Nephron (organoid): Measurements from ENCODE around the gene GRM1.

Experiments
- H3K27ac Mint-ChIP-seq, 3 experiments: 2 replicates each; pipeline ENCODE4 v1.8.0; 2020; ENCODE audit warnings: mixed read lengths in 3 of 3, mild to moderate bottlenecking in 2 of 3, moderate library complexity in 1 of 3
- H3K27me3 Mint-ChIP-seq: 2 replicates; pipeline ENCODE4 v1.8.0; 2021; ENCODE audit warnings: low read depth, mild to moderate bottlenecking, moderate library complexity, mixed read lengths
- H3K36me3 Mint-ChIP-seq: 2 replicates; pipeline ENCODE4 v1.8.0; 2020; ENCODE audit warnings: low read depth, mixed read lengths
- H3K4me1 Mint-ChIP-seq: 2 replicates; pipeline ENCODE4 v1.8.0; 2020; ENCODE audit warnings: mixed read lengths
- H3K4me3 Mint-ChIP-seq, 3 experiments: 2 replicates each; pipeline ENCODE4 v1.8.0; 2020; ENCODE audit warnings: mild to moderate bottlenecking in 3 of 3, mixed read lengths in 3 of 3, moderate library complexity in 2 of 3
- H3K9me3 Mint-ChIP-seq: 2 replicates; pipeline ENCODE4 v1.8.0; 2020; ENCODE audit warnings: mixed read lengths
- CTCF ChIP-seq, 3 experiments: fragments of 200-600 bp; sonication (generic); IDR thresholded peaks; one replicate each; pipeline ENCODE4 v1.5.0; 2021; ENCODE audit warnings: antibody characterized with exemption in 3 of 3; ENCODE audit not compliant: unreplicated experiment in 3 of 3

Gene GRM1

GRCh38 chr6:146028851-146029572, at the start of gene GRM1:
Gene GRM1 (plus strand): TSS chr6:146029062. CDS start chr6:146029518, 456 bp downstream.
- Mint-ChIP-seq H3K4me1 (peaks cover 6% of the 10 kb centered on the region), H3K4me3 (peak within 1 kb of the TSS in 2 of 3 experiments; percentile 34 to 37), H3K36me3 (no peaks in the 10 kb centered on the region), H3K27ac (no peak within 1 kb of the TSS), H3K9me3 (no peaks in the 10 kb centered on the region), H3K27me3 (peaks cover 67% of the 10 kb centered on the region)
- TF ChIP-seq CTCF (IDR thresholded peaks at IDR 0.05; ENCODE audit: unreplicated experiment in 3 of 3), result no peak

GRCh38 chr6:146009338-146009737, 19.5 kb upstream of the GRM1 start:
- Mint-ChIP-seq H3K27ac (no peak overlapping the region), H3K27me3 (no peaks in the 10 kb centered on the region), H3K36me3 (no peaks in the 10 kb centered on the region), H3K4me1 (no peaks in the 10 kb centered on the region), H3K4me3 (no peak overlapping the region), H3K9me3 (peaks cover 9% of the 10 kb centered on the region)
- TF ChIP-seq CTCF (IDR thresholded peaks at IDR 0.05; ENCODE audit: unreplicated experiment in 3 of 3), result no peak

GRCh38 chr6:146014233-146014632, 14.6 kb upstream of the GRM1 start:
- Mint-ChIP-seq H3K4me3 (no peak overlapping the region), H3K4me1 (no peaks in the 10 kb centered on the region), H3K27me3 (peaks cover 4% of the 10 kb centered on the region), H3K9me3 (peaks cover 6% of the 10 kb centered on the region), H3K36me3 (no peaks in the 10 kb centered on the region), H3K27ac (no peak overlapping the region)
- TF ChIP-seq CTCF (IDR thresholded peaks at IDR 0.05; ENCODE audit: unreplicated experiment in 3 of 3), result no peak

GRCh38 chr6:146017672-146018071, 11.2 kb upstream of the GRM1 start:
- H3K27ac Mint-ChIP-seq, result no peak overlapping the region
- H3K4me3 Mint-ChIP-seq, result no peak overlapping the region
- H3K27me3 Mint-ChIP-seq, result peaks cover 9% of the 10 kb centered on the region
- H3K36me3 Mint-ChIP-seq, result no peaks in the 10 kb centered on the region
- no peak for TF ChIP-seq CTCF (IDR thresholded peaks at IDR 0.05; ENCODE audit: unreplicated experiment in 3 of 3)
- no peaks in the 10 kb centered on the region for H3K4me1 Mint-ChIP-seq
- H3K9me3 Mint-ChIP-seq, result no peaks in the 10 kb centered on the region

GRCh38 chr6:146026873-146027272, 2.0 kb upstream of the GRM1 start:
- Mint-ChIP-seq H3K36me3 (no peaks in the 10 kb centered on the region), H3K4me1 (peaks cover 6% of the 10 kb centered on the region), H3K4me3 (no peak overlapping the region), H3K27me3 (peaks cover 57% of the 10 kb centered on the region), H3K27ac (no peak overlapping the region), H3K9me3 (no peaks in the 10 kb centered on the region)
- TF ChIP-seq CTCF (IDR thresholded peaks at IDR 0.05; ENCODE audit: unreplicated experiment in 3 of 3), result no peak
